Esophagus (tissue), 2 donors: Measurements from ENCODE around the gene DNAH11. TPM values are rescaled to one million over a fixed set of nuclear protein-coding genes. Genes with fewer than 3 reads are reported as not detected.
"Not testable (repeated sequence)": the region's sequence is repeated elsewhere in the genome, so short reads cannot be mapped to it uniquely, and the experiment has no call there.

Experiments
- H3K27ac ChIP-seq, 2 donors: one replicate each; pipeline ENCODE4 v1.5.1; 2013; ENCODE audit warnings: low read depth in 2 of 2, mild to moderate bottlenecking in 2 of 2, inconsistent platforms in 1 of 2, low read length in 1 of 2, moderate library complexity in 1 of 2
- H3K27me3 ChIP-seq, 2 donors: one replicate each; pipeline ENCODE4 v1.6.1; 2013; ENCODE audit warnings: low read length in 2 of 2, control low read depth in 1 of 2, mild to moderate bottlenecking in 1 of 2; ENCODE audit not compliant: insufficient read depth in 2 of 2, control insufficient read depth in 1 of 2
- H3K36me3 ChIP-seq, 2 donors: one replicate each; pipeline ENCODE4 v1.6.1; 2013; ENCODE audit warnings: low read length in 1 of 2; ENCODE audit not compliant: control insufficient read depth in 2 of 2, insufficient read depth in 2 of 2
- H3K4me1 ChIP-seq, 2 donors: one replicate each; pipeline ENCODE4 v1.6.1; 2013; ENCODE audit warnings: low read length in 1 of 2; ENCODE audit not compliant: control insufficient read depth in 2 of 2, insufficient read depth in 2 of 2
- H3K4me3 ChIP-seq, 2 donors: one replicate each; pipeline ENCODE4 v1.5.1; 2013; ENCODE audit warnings: low read length in 2 of 2, mild to moderate bottlenecking in 2 of 2, low read depth in 1 of 2, moderate library complexity in 1 of 2
- H3K9me3 ChIP-seq, 2 donors: one replicate each; pipeline ENCODE4 v1.6.1; 2013; ENCODE audit warnings: mild to moderate bottlenecking in 2 of 2, low read depth in 1 of 2, low read length in 1 of 2, moderate library complexity in 1 of 2; ENCODE audit not compliant: control insufficient read depth in 2 of 2, insufficient read depth in 1 of 2
- WGBS, 2 donors: extraction: QIAGEN DNeasy Blood & Tissue Kit; methylation state at CpG; one replicate each; pipeline ENCODE4 v1.1.7; 2013; 5-methylcytosine and 5-hydroxymethylcytosine counted together
- polyA plus RNA-seq, 2 donors: library from polyadenylated mRNA; stranded (reverse); fragments of 200-250 nt; gene quantifications; one replicate each; pipeline ENCODE4 v1.2.3, GENCODE V29; 2013
- donor health status: healthy with polysubstance abuse.
- donor health status: Bipolar disorder and iron deficiency.

The DNAH11 gene
- polyA plus RNA-seq, 2 donors, result 0.51 to 1.6 TPM

- H3K4me1 ChIP-seq, result no peaks in the 10 kb centered on the region
- no peaks in the 10 kb centered on the region for H3K36me3 ChIP-seq
- H3K27ac ChIP-seq, result no peak overlapping the region
- H3K4me3 ChIP-seq, result no peak overlapping the region
- H3K9me3 ChIP-seq, result peaks cover 0 to 2% of the 10 kb centered on the region in 2 donors
- H3K27me3 ChIP-seq, result peaks cover 0 to 3% of the 10 kb centered on the region in 2 donors
Measured at GRCh38 chr7:21526007-21526406, 16.8 kb upstream of the DNAH11 start.

GRCh38 chr7:21526448-21526847 is 16.4 kb upstream of the DNAH11 start:
- 91 to 93% methylated on average over 3 of the region's 3 CpGs for WGBS, 2 donors
- no peaks in the 10 kb centered on the region for H3K36me3 ChIP-seq
- no peak overlapping the region for H3K27ac ChIP-seq
- no peaks in the 10 kb centered on the region for H3K4me1 ChIP-seq
- peaks cover 0 to 2% of the 10 kb centered on the region in 2 donors for H3K9me3 ChIP-seq
- peaks cover 0 to 3% of the 10 kb centered on the region in 2 donors for H3K27me3 ChIP-seq
- H3K4me3 ChIP-seq, result no peak overlapping the region

GRCh38 chr7:21532485-21532884 is 10.4 kb upstream of the DNAH11 start:
- H3K27ac ChIP-seq, result not testable (repeated sequence)

GRCh38 chr7:21533646-21534045 is 9.2 kb upstream of the DNAH11 start:
- H3K27me3 ChIP-seq, H3K4me1 ChIP-seq, H3K4me3 ChIP-seq, H3K9me3 ChIP-seq, H3K36me3 ChIP-seq, H3K27ac ChIP-seq: not testable (repeated sequence)

More at GRCh38 chr7:21532485-21532884, 10.4 kb upstream of the DNAH11 start:
- H3K4me3 ChIP-seq, H3K27me3 ChIP-seq, H3K4me1 ChIP-seq, H3K9me3 ChIP-seq, H3K36me3 ChIP-seq: not testable (repeated sequence)
- 22 to 73% methylated on average over 1 of the region's 1 CpG for WGBS, 2 donors

- H3K4me1 ChIP-seq, H3K9me3 ChIP-seq, H3K27ac ChIP-seq, H3K36me3 ChIP-seq, H3K4me3 ChIP-seq, H3K27me3 ChIP-seq: not testable (repeated sequence)
- 94 to 96% methylated on average over 27 of the region's 27 CpGs for WGBS, 2 donors
Measured at GRCh38 chr7:21536445-21537118, 6.3 kb upstream of the DNAH11 start.

- 84 to 85% methylated on average over 3 of the region's 3 CpGs for WGBS, 2 donors
- H3K27ac ChIP-seq, result no peak overlapping the region
- no peak overlapping the region for H3K4me3 ChIP-seq
- peaks cover 0 to 7% of the 10 kb centered on the region in 2 donors for H3K27me3 ChIP-seq
- H3K36me3 ChIP-seq, result no peaks in the 10 kb centered on the region
- H3K9me3 ChIP-seq, result no peaks in the 10 kb centered on the region
- peaks cover 4 to 14% of the 10 kb centered on the region in 2 donors for H3K4me1 ChIP-seq
Measured at GRCh38 chr7:21538936-21539495, 3.8 kb upstream of the DNAH11 start.

- Histone ChIP-seq H3K4me1 (peaks cover 4 to 14% of the 10 kb centered on the region in 2 donors), H3K4me3 (peak overlapping the region; percentile 54 to 59), H3K27ac (peak overlapping the region in 1 of 2 donors; percentile 42), H3K36me3 (no peaks in the 10 kb centered on the region), H3K9me3 (no peaks in the 10 kb centered on the region), H3K27me3 (peaks cover 0 to 7% of the 10 kb centered on the region in 2 donors)
- 7 to 9% methylated on average over 31 of the region's 31 CpGs for WGBS, 2 donors
Measured at GRCh38 chr7:21543528-21544302, 876 bp downstream of the DNAH11 start.

GRCh38 chr7:21544303-21544656 is 1.4 kb downstream of the DNAH11 start:
- Histone ChIP-seq H3K4me1 (peaks cover 4 to 14% of the 10 kb centered on the region in 2 donors), H3K36me3 (no peaks in the 10 kb centered on the region), H3K9me3 (no peaks in the 10 kb centered on the region), H3K27me3 (peaks cover 0 to 7% of the 10 kb centered on the region in 2 donors), H3K27ac (no peak overlapping the region), H3K4me3 (peak overlapping the region in 1 of 2 donors; percentile 59)
- 24 to 26% methylated on average over 3 of the region's 3 CpGs for whole genome bisulfite sequencing, 2 donors

GRCh38 chr7:21544715-21545114 is 1.9 kb downstream of the DNAH11 start:
- Histone ChIP-seq H3K9me3 (no peaks in the 10 kb centered on the region), H3K4me3 (peak overlapping the region in 1 of 2 donors; percentile 28), H3K4me1 (peaks cover 4 to 14% of the 10 kb centered on the region in 2 donors), H3K36me3 (no peaks in the 10 kb centered on the region), H3K27ac (no peak overlapping the region), H3K27me3 (peaks cover 0 to 7% of the 10 kb centered on the region in 2 donors)
- WGBS, 2 donors, result 64 to 72% methylated on average over 3 of the region's 3 CpGs
